GM23338 (cell line): Measurements from ENCODE around the gene FUT8. TPM values are rescaled to one million over a fixed set of nuclear protein-coding genes. Genes with fewer than 3 reads are reported as not detected.
"Not testable (repeated sequence)": the region's sequence is repeated elsewhere in the genome, so short reads cannot be mapped to it uniquely, and the experiment has no call there.

ENCODE experiments used
- ATAC-seq: fragments of 200-7000 bp; cut with Tn5 transposase; 3 replicates; pipeline ENCODE4 v1.9.1; 2020
- DNase-seq: peaks from one replicate; pipeline ENCODE4 v3.0.0-alpha.2; 2015; ENCODE audit warnings: low spot score
- H2AFZ ChIP-seq: fragments of 200-600 bp; sonication (generic); 2 replicates; pipeline ENCODE4 v1.8.0; 2016; ENCODE audit warnings: antibody characterized with exemption, mild to moderate bottlenecking, moderate library complexity
- H3F3A ChIP-seq: fragments of 200-600 bp; sonication (generic); replicated peaks from 2 replicates; pipeline ENCODE4 v1.8.0; 2017; ENCODE audit warnings: antibody characterized with exemption, mixed run types, low read depth
- H3K27ac ChIP-seq: fragments of 200-600 bp; sonication (generic); 2 replicates; pipeline ENCODE4 v1.6.1; 2016; ENCODE audit warnings: low read depth
- H3K27me3 ChIP-seq: fragments of 200-600 bp; sonication (generic); 2 replicates; pipeline ENCODE4 v1.8.0; 2016; ENCODE audit warnings: mild to moderate bottlenecking, mixed run types, moderate library complexity; ENCODE audit not compliant: insufficient read depth
- H3K36me3 ChIP-seq: fragments of 200-600 bp; sonication (generic); 2 replicates; pipeline ENCODE4 v1.8.0; 2016; ENCODE audit warnings: mild to moderate bottlenecking; ENCODE audit not compliant: insufficient read depth
- H3K4me1 ChIP-seq: fragments of 200-600 bp; sonication (generic); 2 replicates; pipeline ENCODE4 v1.8.0; 2016; ENCODE audit warnings: mild to moderate bottlenecking, moderate library complexity; ENCODE audit not compliant: insufficient read depth
- H3K4me2 ChIP-seq: fragments of 200-600 bp; sonication (generic); 2 replicates; pipeline ENCODE4 v1.7.1; 2017; ENCODE audit warnings: mixed run types
- H3K4me3 ChIP-seq: fragments of 200-600 bp; sonication (generic); 2 replicates; pipeline ENCODE4 v1.6.1; 2016; ENCODE audit warnings: mixed run types
- H3K79me2 ChIP-seq: fragments of 200-600 bp; sonication (generic); replicated peaks from 2 replicates; pipeline ENCODE4 v1.8.0; 2017; ENCODE audit warnings: mild to moderate bottlenecking; ENCODE audit not compliant: insufficient read depth
- H3K9me2 ChIP-seq: fragments of 200-600 bp; sonication (generic); 2 replicates; pipeline ENCODE4 v1.8.0; 2017; ENCODE audit not compliant: insufficient read depth
- H4K20me1 ChIP-seq: fragments of 200-600 bp; sonication (generic); replicated peaks from 2 replicates; pipeline ENCODE4 v1.8.0; 2017; ENCODE audit warnings: mild to moderate bottlenecking; ENCODE audit not compliant: insufficient read depth
- H3K27ac Mint-ChIP-seq: 2 replicates; pipeline ENCODE4 v1.8.0; 2020; ENCODE audit warnings: inconsistent platforms, mild to moderate bottlenecking, moderate library complexity, mixed read lengths
- H3K27me3 Mint-ChIP-seq: 3 replicates; pipeline ENCODE4 v1.8.0; 2022; ENCODE audit warnings: low read depth, mild to moderate bottlenecking, moderate library complexity, mixed read lengths, inconsistent platforms; ENCODE audit not compliant: insufficient read depth, poor library complexity
- H3K36me3 Mint-ChIP-seq: 3 replicates; pipeline ENCODE4 v1.8.0; 2021; ENCODE audit warnings: low read depth, mild to moderate bottlenecking, inconsistent platforms, moderate library complexity, mixed read lengths
- H3K4me1 Mint-ChIP-seq: 3 replicates; pipeline ENCODE4 v1.8.0; 2020; ENCODE audit warnings: mild to moderate bottlenecking, inconsistent platforms, mixed read lengths
- H3K4me3 Mint-ChIP-seq: 3 replicates; pipeline ENCODE4 v1.8.0; 2021; ENCODE audit warnings: moderate library complexity, mild to moderate bottlenecking, inconsistent platforms, mixed read lengths
- H3K9me3 Mint-ChIP-seq: 3 replicates; pipeline ENCODE4 v1.8.0; 2020; ENCODE audit warnings: moderate library complexity, mild to moderate bottlenecking, inconsistent platforms, mixed read lengths
- CREB1 ChIP-seq: fragments of 250-450 bp; sonication (Bioruptor Pico); IDR thresholded peaks from 2 replicates; pipeline ENCODE4 v1.5.0; 2020; ENCODE audit warnings: low read depth, mild to moderate bottlenecking, moderate library complexity
- JUNB ChIP-seq: IDR thresholded peaks from one replicate; pipeline ENCODE4 v1.6.1; 2016; ENCODE audit warnings: antibody characterized with exemption; ENCODE audit not compliant: unreplicated experiment
- NANOG ChIP-seq: IDR thresholded peaks from 2 replicates; pipeline ENCODE4 v1.6.1; 2016; ENCODE audit warnings: antibody characterized with exemption, borderline replicate concordance
- POLR2AphosphoS5 ChIP-seq: IDR thresholded peaks from 2 replicates; pipeline ENCODE4 v1.6.1; 2016; ENCODE audit warnings: antibody characterized with exemption, low read depth
- STAT1 ChIP-seq: IDR thresholded peaks from one replicate; pipeline ENCODE4 v1.6.1; 2016; ENCODE audit warnings: antibody characterized with exemption; ENCODE audit not compliant: unreplicated experiment
- ZNF114 ChIP-seq: fragments of 250-450 bp; sonication (Bioruptor Pico); IDR thresholded peaks from 2 replicates; pipeline ENCODE4 v1.5.0; 2020; ENCODE audit warnings: mild to moderate bottlenecking, moderate library complexity
- ZNF331 ChIP-seq: fragments of 250-450 bp; sonication (Bioruptor Pico); IDR thresholded peaks from 2 replicates; pipeline ENCODE4 v1.5.0; 2020; ENCODE audit warnings: low read depth, mild to moderate bottlenecking, moderate library complexity
- polyA plus RNA-seq: library from polyadenylated mRNA; unstranded; fragments of >200 nt; fragmentation: Nextera tagmentation; extraction: Ambion mirVana; gene quantifications from 2 replicates; pipeline ENCODE4 v1.2.1, GENCODE V29; 2016
- total RNA-seq: library from RNA; depleted of rRNA; stranded (reverse); fragments of >200 nt; shearing (Covaris generic); gene quantifications from 2 replicates; pipeline ENCODE4 v1.2.3, GENCODE V29; 2014
- TF ChIP-seq, protein P1 (sequence below): IDR thresholded peaks from one replicate; pipeline ENCODE4 v1.6.1; 2018; ENCODE audit warnings: antibody characterized with exemption; ENCODE audit not compliant: unreplicated experiment
- TF ChIP-seq, protein P2 (sequence below): fragments of 250-450 bp; sonication (Bioruptor Pico); IDR thresholded peaks from 2 replicates; pipeline ENCODE4 v1.5.0; 2020; ENCODE audit warnings: mild to moderate bottlenecking, moderate library complexity
- TF ChIP-seq, protein P3 (sequence below): IDR thresholded peaks from 2 replicates; pipeline ENCODE4 v1.6.1; 2016; ENCODE audit warnings: antibody characterized with exemption

FUT8 gene
- total and polyA plus RNA-seq, 2 experiments from 2014 or later: 8.2 to 23.2 TPM

DNA sequence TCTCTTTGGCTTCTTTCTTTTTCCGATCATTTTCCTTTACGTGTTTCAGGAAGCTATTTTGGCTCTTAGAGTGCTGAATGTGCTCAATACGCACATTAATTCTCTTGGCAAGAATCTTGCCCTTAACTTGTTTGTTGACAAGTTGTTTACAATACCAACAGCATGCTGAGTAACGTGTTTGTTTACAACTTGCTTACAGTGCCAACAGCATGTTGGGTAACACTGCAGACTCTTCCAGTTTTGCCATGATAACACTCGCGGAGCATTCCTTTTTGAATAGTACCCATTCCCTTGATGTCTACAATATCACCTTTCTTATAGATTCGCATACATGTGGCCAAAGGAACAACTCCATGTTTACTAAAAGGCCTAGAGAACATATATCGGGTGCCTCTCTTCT, 55.4 kb downstream of the FUT8 start:
- H3K27me3 Mint-ChIP-seq, H3K27ac ChIP-seq, H4K20me1 ChIP-seq, H3K9me2 ChIP-seq, H3K79me2 ChIP-seq, DNase-seq, H3K4me3 ChIP-seq, H3K4me2 ChIP-seq, H3K4me3 Mint-ChIP-seq, H3F3A ChIP-seq, ATAC-seq, H3K36me3 ChIP-seq, H3K36me3 Mint-ChIP-seq, H2AFZ ChIP-seq, H3K9me3 Mint-ChIP-seq, H3K27me3 ChIP-seq: not testable (repeated sequence)
- H3K4me1 ChIP-seq: peaks cover 36% of the 10 kb centered on the region
- Mint-ChIP-seq H3K4me1 (peaks cover 38% of the 10 kb centered on the region), H3K27ac (peak overlapping the region; percentile 10; the same call in 1 of the 2 replicates)

DNA sequence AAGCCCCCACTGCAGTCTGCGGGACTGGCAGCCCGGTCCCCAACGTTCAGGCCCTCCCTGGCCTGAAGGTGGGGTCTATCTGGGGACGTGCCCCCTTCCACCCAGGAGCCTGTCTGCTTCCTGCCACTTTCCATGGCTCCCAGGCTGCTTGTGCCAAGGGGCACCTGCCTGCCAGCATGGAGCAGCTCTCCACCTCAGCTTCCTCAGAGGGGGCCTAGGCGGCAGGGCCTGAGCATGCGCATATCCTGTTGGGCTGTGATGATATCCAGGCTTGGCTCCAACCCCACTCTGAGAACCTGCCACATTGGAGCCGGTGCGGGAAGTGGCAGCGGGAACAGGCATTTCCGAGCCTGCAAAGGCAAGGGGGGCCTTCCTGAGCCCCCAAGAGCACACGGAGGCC, 57.4 kb downstream of the FUT8 start:
- DNase-seq (peak; percentile 38), ATAC-seq (peak; percentile 68)
- H4K20me1 ChIP-seq: no peaks in the 10 kb centered on the region
- peak overlapping the region; percentile 45; the same call in 1 of the 2 replicates for H3K4me2 ChIP-seq
- no peaks in the 10 kb centered on the region for H3F3A ChIP-seq
- H3K36me3 ChIP-seq: no peaks in the 10 kb centered on the region
- peaks cover 36% of the 10 kb centered on the region for H3K4me1 ChIP-seq
- H3K27me3 ChIP-seq: no peaks in the 10 kb centered on the region
- H3K27me3 Mint-ChIP-seq: peaks cover 6% of the 10 kb centered on the region
- H3K4me3 Mint-ChIP-seq: no peak overlapping the region
- no peaks in the 10 kb centered on the region; the same call in 2 of the 3 replicates for H3K36me3 Mint-ChIP-seq
- no peak overlapping the region for H3K27ac ChIP-seq
- H3K79me2 ChIP-seq: no peaks in the 10 kb centered on the region; the same call in 1 of the 2 replicates
- no peak overlapping the region for H3K27ac Mint-ChIP-seq
- no peak overlapping the region for H3K4me3 ChIP-seq
- no peaks in the 10 kb centered on the region for H3K9me3 Mint-ChIP-seq
- H3K9me2 ChIP-seq: no peaks in the 10 kb centered on the region
- H2AFZ ChIP-seq: no peak overlapping the region
- H3K4me1 Mint-ChIP-seq: peaks cover 45% of the 10 kb centered on the region
- no peak for TF ChIP-seq ZNF331 (CRISPR knock-in tag)
- TF ChIP-seq, protein P1, sequence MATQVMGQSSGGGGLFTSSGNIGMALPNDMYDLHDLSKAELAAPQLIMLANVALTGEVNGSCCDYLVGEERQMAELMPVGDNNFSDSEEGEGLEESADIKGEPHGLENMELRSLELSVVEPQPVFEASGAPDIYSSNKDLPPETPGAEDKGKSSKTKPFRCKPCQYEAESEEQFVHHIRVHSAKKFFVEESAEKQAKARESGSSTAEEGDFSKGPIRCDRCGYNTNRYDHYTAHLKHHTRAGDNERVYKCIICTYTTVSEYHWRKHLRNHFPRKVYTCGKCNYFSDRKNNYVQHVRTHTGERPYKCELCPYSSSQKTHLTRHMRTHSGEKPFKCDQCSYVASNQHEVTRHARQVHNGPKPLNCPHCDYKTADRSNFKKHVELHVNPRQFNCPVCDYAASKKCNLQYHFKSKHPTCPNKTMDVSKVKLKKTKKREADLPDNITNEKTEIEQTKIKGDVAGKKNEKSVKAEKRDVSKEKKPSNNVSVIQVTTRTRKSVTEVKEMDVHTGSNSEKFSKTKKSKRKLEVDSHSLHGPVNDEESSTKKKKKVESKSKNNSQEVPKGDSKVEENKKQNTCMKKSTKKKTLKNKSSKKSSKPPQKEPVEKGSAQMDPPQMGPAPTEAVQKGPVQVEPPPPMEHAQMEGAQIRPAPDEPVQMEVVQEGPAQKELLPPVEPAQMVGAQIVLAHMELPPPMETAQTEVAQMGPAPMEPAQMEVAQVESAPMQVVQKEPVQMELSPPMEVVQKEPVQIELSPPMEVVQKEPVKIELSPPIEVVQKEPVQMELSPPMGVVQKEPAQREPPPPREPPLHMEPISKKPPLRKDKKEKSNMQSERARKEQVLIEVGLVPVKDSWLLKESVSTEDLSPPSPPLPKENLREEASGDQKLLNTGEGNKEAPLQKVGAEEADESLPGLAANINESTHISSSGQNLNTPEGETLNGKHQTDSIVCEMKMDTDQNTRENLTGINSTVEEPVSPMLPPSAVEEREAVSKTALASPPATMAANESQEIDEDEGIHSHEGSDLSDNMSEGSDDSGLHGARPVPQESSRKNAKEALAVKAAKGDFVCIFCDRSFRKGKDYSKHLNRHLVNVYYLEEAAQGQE: no peak
- no peak for TF ChIP-seq ZNF114 (CRISPR knock-in tag)
- TF ChIP-seq, protein P2, sequence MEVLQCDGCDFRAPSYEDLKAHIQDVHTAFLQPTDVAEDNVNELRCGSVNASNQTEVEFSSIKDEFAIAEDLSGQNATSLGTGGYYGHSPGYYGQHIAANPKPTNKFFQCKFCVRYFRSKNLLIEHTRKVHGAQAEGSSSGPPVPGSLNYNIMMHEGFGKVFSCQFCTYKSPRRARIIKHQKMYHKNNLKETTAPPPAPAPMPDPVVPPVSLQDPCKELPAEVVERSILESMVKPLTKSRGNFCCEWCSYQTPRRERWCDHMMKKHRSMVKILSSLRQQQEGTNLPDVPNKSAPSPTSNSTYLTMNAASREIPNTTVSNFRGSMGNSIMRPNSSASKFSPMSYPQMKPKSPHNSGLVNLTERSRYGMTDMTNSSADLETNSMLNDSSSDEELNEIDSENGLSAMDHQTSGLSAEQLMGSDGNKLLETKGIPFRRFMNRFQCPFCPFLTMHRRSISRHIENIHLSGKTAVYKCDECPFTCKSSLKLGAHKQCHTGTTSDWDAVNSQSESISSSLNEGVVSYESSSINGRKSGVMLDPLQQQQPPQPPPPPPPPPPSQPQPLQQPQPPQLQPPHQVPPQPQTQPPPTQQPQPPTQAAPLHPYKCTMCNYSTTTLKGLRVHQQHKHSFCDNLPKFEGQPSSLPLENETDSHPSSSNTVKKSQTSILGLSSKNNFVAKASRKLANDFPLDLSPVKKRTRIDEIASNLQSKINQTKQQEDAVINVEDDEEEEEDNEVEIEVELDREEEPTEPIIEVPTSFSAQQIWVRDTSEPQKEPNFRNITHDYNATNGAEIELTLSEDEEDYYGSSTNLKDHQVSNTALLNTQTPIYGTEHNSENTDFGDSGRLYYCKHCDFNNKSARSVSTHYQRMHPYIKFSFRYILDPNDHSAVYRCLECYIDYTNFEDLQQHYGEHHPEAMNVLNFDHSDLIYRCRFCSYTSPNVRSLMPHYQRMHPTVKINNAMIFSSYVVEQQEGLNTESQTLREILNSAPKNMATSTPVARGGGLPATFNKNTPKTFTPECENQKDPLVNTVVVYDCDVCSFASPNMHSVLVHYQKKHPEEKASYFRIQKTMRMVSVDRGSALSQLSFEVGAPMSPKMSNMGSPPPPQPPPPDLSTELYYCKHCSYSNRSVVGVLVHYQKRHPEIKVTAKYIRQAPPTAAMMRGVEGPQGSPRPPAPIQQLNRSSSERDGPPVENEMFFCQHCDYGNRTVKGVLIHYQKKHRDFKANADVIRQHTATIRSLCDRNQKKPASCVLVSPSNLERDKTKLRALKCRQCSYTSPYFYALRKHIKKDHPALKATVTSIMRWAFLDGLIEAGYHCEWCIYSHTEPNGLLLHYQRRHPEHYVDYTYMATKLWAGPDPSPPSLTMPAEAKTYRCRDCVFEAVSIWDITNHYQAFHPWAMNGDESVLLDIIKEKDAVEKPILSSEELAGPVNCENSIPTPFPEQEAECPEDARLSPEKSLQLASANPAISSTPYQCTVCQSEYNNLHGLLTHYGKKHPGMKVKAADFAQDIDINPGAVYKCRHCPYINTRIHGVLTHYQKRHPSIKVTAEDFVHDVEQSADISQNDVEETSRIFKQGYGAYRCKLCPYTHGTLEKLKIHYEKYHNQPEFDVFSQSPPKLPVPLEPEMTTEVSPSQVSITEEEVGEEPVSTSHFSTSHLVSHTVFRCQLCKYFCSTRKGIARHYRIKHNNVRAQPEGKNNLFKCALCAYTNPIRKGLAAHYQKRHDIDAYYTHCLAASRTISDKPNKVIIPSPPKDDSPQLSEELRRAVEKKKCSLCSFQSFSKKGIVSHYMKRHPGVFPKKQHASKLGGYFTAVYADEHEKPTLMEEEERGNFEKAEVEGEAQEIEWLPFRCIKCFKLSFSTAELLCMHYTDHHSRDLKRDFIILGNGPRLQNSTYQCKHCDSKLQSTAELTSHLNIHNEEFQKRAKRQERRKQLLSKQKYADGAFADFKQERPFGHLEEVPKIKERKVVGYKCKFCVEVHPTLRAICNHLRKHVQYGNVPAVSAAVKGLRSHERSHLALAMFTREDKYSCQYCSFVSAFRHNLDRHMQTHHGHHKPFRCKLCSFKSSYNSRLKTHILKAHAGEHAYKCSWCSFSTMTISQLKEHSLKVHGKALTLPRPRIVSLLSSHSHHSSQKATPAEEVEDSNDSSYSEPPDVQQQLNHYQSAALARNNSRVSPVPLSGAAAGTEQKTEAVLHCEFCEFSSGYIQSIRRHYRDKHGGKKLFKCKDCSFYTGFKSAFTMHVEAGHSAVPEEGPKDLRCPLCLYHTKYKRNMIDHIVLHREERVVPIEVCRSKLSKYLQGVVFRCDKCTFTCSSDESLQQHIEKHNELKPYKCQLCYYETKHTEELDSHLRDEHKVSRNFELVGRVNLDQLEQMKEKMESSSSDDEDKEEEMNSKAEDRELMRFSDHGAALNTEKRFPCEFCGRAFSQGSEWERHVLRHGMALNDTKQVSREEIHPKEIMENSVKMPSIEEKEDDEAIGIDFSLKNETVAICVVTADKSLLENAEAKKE (CRISPR knock-in tag): no peak
- no peak for TF ChIP-seq STAT1
- TF ChIP-seq NANOG: no peak
- no peak for TF ChIP-seq CREB1 (CRISPR knock-in tag)
- no peak for TF ChIP-seq JUNB
- TF ChIP-seq, protein P3, sequence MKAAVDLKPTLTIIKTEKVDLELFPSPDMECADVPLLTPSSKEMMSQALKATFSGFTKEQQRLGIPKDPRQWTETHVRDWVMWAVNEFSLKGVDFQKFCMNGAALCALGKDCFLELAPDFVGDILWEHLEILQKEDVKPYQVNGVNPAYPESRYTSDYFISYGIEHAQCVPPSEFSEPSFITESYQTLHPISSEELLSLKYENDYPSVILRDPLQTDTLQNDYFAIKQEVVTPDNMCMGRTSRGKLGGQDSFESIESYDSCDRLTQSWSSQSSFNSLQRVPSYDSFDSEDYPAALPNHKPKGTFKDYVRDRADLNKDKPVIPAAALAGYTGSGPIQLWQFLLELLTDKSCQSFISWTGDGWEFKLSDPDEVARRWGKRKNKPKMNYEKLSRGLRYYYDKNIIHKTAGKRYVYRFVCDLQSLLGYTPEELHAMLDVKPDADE: no peak
- TF ChIP-seq POLR2AphosphoS5: no peak
